ENCODE data around the gene COL6A2. TPM values are rescaled to one million over a fixed set of nuclear protein-coding genes. Genes with fewer than 3 reads are reported as not detected.
A peak's percentile ranks its signal among the peaks of the same experiment; 100 is the strongest.

COL6A2 gene
- total and polyA plus RNA-seq, 2 of the 13 experiments (the other 11 are each of a cell fraction or from before 2014, with no cell fraction given), result 0.07 to 0.41 TPM

DNA sequence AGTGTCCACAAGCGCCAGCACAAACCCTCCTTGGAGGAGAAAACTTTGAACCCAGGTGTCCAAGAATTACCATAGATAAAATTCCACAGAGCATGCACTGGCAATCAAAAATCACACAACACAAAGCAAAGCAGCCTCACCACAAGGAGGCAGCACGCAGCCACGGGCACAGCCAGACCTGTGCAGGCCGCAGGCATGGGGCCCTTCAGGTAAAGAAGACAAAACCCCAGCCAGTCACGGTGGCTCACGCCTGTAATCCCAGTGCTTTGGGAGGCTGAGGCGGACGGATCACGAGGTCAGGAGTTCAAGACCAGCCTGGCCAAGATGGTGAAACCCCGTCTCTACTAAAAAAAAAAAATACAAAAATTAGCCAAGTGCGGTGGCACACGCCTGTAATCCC lies 49.5 kb downstream of the COL6A2 start (continued):
- TF ChIP-seq ZNF280D (CRISPR knock-in tag; IDR thresholded peaks at IDR 0.05) (0 out of 2 replicates have a peak, but pooled peaks have one; percentile 31), ZMYM3 (CRISPR knock-in tag; IDR thresholded peaks at IDR 0.05) (peak; percentile 24; the same call in 1 of the 2 replicates), GATAD2A (CRISPR knock-in tag; IDR thresholded peaks at IDR 0.05) (0 out of 2 replicates have a peak, but pooled peaks have one; percentile 22), PRPF4 (IDR thresholded peaks at IDR 0.05; ENCODE audit: low read depth, low read length, poor library complexity, severe bottlenecking) (peak; percentile 5), RAD21 (CRISPR knock-in tag; IDR thresholded peaks at IDR 0.05) (peak; percentile 68; the same call in 1 of the 2 replicates)
- TF ChIP-seq, protein P1, sequence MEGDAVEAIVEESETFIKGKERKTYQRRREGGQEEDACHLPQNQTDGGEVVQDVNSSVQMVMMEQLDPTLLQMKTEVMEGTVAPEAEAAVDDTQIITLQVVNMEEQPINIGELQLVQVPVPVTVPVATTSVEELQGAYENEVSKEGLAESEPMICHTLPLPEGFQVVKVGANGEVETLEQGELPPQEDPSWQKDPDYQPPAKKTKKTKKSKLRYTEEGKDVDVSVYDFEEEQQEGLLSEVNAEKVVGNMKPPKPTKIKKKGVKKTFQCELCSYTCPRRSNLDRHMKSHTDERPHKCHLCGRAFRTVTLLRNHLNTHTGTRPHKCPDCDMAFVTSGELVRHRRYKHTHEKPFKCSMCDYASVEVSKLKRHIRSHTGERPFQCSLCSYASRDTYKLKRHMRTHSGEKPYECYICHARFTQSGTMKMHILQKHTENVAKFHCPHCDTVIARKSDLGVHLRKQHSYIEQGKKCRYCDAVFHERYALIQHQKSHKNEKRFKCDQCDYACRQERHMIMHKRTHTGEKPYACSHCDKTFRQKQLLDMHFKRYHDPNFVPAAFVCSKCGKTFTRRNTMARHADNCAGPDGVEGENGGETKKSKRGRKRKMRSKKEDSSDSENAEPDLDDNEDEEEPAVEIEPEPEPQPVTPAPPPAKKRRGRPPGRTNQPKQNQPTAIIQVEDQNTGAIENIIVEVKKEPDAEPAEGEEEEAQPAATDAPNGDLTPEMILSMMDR (CRISPR knock-in tag; IDR thresholded peaks at IDR 0.05), result peak; percentile 77

GRCh38 chr21:46148106-46148505 lies 50.2 kb downstream of the COL6A2 start:
- ChIA-PET CTCF (ENCODE audit: low intra/inter-chr PET ratio, low total read pairs) (interaction anchor here (0.7 kb wide), 1 partner anchor 138 kb away, joined by 3 read pairs; the partner anchor contains the start of genes MCM3AP and YBEY), POLR2A (no interaction called here)
- Histone ChIP-seq H3K27ac (ENCODE audit: extremely low read length, insufficient read depth, low read length) (no peak overlapping the region), H3K9me3 (ENCODE audit: low read length) (no peaks in the 10 kb centered on the region), H2AFZ (ENCODE audit: low read length) (no peak overlapping the region), H3K36me3 (replicated peaks in 1 of 2; ENCODE audit: control insufficient read depth in 1 of 2, insufficient read depth in 2 of 2, low read length in 2 of 2) (peaks cover 4 to 27% of the 10 kb centered on the region in 2 experiments; a peak in 4 of 5 replicates), H3K4me1 (ENCODE audit: insufficient read depth, low read length) (peaks cover 61% of the 10 kb centered on the region), H3K4me2 (ENCODE audit: low read depth, low read length) (no peak overlapping the region), H4K20me1 (ENCODE audit: insufficient read depth, low read length) (peaks cover 8% of the 10 kb centered on the region; the same call in 1 of the 2 replicates), H3K79me2 (ENCODE audit: insufficient read depth, low read length) (peaks cover 4% of the 10 kb centered on the region), H3K9ac (ENCODE audit: insufficient read depth, low read depth, low read length) (no peak overlapping the region), H3K27me3 (ENCODE audit: control insufficient read depth in 1 of 2, insufficient read depth in 2 of 2, low read length in 2 of 2) (no peaks in the 10 kb centered on the region), H3K4me3 (replicated peaks in 1 of 3; ENCODE audit: insufficient read depth in 1 of 3, low read depth in 2 of 3, low read length in 3 of 3) (no peak overlapping the region)
- WGBS (ENCODE audit: low lambda C conversion rate), result 97% methylated on average over 11 of the region's 11 CpGs
- in situ Hi-C loops (cut with HindIII; ENCODE audit: extremely low pct_ligation_motif_present, low pct_unique_long_range_greater_than_20kb), result no loop called here
- no peak for DNase-seq (ENCODE audit: low spot score)
- intact Hi-C loops (cut with micrococcal nuclease; ENCODE audit: unreplicated experiment), result loop anchor here (5.0 kb wide), 2 partner anchors 174 to 176 kb away; partner anchors contain the start of genes C21orf58 and PCNT
- FAIRE-seq, result no peak
- no peak for ATAC-seq
- BruUV-seq (replicated peaks), result no TSS peak
- TF ChIP-seq HNF1A (IDR thresholded peaks at IDR 0.05; ENCODE audit: low read depth) (no peak), HNF1A (CRISPR knock-in tag; IDR thresholded peaks at IDR 0.05; ENCODE audit: borderline replicate concordance) (no peak), ZNF773 (CRISPR knock-in tag; IDR thresholded peaks at IDR 0.05; ENCODE audit: borderline replicate concordance) (no peak), ZNF782 (CRISPR knock-in tag; IDR thresholded peaks at IDR 0.05; ENCODE audit: borderline replicate concordance) (no peak), CHCHD3 (CRISPR knock-in tag; IDR thresholded peaks at IDR 0.05) (no peak), MAFF (IDR thresholded peaks at IDR 0.05; ENCODE audit: low read depth, low read length) (no peak), TCF12 (IDR thresholded peaks at IDR 0.05) (no peak), TCF12 (CRISPR knock-in tag; IDR thresholded peaks at IDR 0.05) (no peak)
